Measurements from ENCODE around the gene RCVRN. TPM values are rescaled to one million over a fixed set of nuclear protein-coding genes. Genes with fewer than 3 reads are reported as not detected.

RCVRN gene
- total RNA-seq, 1 experiment from 2014 or later = not detected

DNA sequence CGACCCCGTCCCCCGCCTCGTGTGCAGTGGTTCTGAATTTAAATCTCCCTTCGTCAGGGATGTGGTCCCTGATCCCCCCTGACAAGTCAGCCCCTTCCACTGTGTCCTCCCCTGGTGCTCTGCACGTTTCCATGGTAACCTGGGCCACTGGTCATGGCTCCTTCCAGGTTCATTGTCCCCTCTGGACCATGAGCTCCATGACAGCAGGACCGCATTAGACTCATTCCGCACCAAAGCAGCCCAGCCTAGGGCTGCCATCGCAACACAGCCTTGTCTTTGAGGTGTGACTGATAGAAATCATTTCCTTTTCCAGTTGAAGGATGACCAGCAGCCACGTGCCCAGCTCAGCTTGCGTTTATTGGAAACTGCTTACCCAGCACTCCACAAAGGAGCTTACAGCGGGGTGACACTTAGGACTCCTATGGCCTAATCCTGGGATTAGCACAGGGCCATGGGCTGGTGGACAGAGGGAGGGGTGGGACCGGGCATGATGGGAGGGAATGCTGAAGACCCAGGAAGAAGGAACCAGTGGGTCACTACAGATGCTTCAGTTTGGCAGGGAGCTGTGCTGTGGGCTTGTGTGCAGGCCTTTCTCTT is 7.6 kb downstream of the RCVRN start:
- Histone ChIP-seq H3K4me1 (ENCODE audit: control insufficient read depth, insufficient read depth, low read length) (no peaks in the 10 kb centered on the region), H3K27me3 (ENCODE audit: control insufficient read depth, insufficient read depth, low read length) (no peaks in the 10 kb centered on the region), H3K9me3 (ENCODE audit: control insufficient read depth, insufficient read depth, low read depth, low read length) (no peaks in the 10 kb centered on the region), H3K27ac (ENCODE audit: low read length) (no peak overlapping the region), H3K36me3 (ENCODE audit: control insufficient read depth, insufficient read depth, low read length) (no peaks in the 10 kb centered on the region), H3K4me3 (ENCODE audit: low read depth in 2 of 2, low read length in 2 of 2) (no peak overlapping the region)
- TF ChIP-seq CTCF (IDR thresholded peaks at IDR 0.05) (no peak), SIN3A (IDR thresholded peaks at IDR 0.05; ENCODE audit: borderline replicate concordance, insufficient read depth, low read depth, low read length) (no peak), TCF7L2 (IDR thresholded peaks at IDR 0.05; ENCODE audit: low read depth, low read length) (no peak)
- TF ChIP-seq, protein P1, sequence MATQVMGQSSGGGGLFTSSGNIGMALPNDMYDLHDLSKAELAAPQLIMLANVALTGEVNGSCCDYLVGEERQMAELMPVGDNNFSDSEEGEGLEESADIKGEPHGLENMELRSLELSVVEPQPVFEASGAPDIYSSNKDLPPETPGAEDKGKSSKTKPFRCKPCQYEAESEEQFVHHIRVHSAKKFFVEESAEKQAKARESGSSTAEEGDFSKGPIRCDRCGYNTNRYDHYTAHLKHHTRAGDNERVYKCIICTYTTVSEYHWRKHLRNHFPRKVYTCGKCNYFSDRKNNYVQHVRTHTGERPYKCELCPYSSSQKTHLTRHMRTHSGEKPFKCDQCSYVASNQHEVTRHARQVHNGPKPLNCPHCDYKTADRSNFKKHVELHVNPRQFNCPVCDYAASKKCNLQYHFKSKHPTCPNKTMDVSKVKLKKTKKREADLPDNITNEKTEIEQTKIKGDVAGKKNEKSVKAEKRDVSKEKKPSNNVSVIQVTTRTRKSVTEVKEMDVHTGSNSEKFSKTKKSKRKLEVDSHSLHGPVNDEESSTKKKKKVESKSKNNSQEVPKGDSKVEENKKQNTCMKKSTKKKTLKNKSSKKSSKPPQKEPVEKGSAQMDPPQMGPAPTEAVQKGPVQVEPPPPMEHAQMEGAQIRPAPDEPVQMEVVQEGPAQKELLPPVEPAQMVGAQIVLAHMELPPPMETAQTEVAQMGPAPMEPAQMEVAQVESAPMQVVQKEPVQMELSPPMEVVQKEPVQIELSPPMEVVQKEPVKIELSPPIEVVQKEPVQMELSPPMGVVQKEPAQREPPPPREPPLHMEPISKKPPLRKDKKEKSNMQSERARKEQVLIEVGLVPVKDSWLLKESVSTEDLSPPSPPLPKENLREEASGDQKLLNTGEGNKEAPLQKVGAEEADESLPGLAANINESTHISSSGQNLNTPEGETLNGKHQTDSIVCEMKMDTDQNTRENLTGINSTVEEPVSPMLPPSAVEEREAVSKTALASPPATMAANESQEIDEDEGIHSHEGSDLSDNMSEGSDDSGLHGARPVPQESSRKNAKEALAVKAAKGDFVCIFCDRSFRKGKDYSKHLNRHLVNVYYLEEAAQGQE (IDR thresholded peaks at IDR 0.05; ENCODE audit: insufficient read depth in 1 of 2, low read depth in 2 of 2, low read length in 1 of 2) = no peak
- DNase-seq (ENCODE audit: low read depth, low spot score) = no peak
- POLR2A ChIA-PET = no interaction called here
- intact Hi-C loops (cut with micrococcal nuclease; ENCODE audit: unreplicated experiment) (no loop called here), in situ Hi-C loops (cut with HindIII; ENCODE audit: low pct_unique_long_range_greater_than_20kb, low sequenced_read_pairs) (no loop called here)
- ATAC-seq = no peak
- CTCF ChIA-PET = interaction anchor here (0.6 kb wide), 1 partner anchor 27 kb away, joined by 5 read pairs; no protein-coding TSS in a partner anchor
- no TSS peak for BruUV-seq (replicated peaks)

DNA sequence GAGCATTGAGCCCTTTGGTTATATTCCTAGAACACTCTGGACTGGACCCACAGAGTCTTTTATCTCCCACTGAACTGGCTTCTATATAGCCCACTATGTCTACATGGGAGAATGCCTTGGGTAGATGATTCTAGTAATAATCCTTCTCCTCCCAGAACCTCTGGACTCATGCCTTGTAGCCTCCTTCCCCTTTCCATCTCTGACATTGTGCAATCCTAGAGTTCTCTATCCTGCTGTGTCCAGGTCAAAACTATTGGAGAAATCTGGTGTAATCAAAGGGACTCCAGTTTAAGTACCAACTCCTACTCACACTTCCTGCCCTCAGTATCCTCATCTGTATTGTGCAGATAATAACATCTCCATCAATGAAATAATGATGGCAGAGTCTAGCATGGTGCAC is 9.1 kb downstream of the RCVRN start:
- intact Hi-C loops (cut with micrococcal nuclease; ENCODE audit: unreplicated experiment) = no loop called here
- ChIA-PET POLR2A (no interaction called here), CTCF (no interaction called here)
- ATAC-seq (no peak), DNase-seq (ENCODE audit: low read depth, low spot score) (no peak)
- Histone ChIP-seq H3K4me1 (ENCODE audit: control insufficient read depth, insufficient read depth, low read length) (no peaks in the 10 kb centered on the region), H3K27ac (ENCODE audit: low read length) (no peak overlapping the region), H3K36me3 (ENCODE audit: control insufficient read depth, insufficient read depth, low read length) (no peaks in the 10 kb centered on the region), H3K4me3 (ENCODE audit: low read depth in 2 of 2, low read length in 2 of 2) (no peak overlapping the region), H3K27me3 (ENCODE audit: control insufficient read depth, insufficient read depth, low read length) (no peaks in the 10 kb centered on the region), H3K9me3 (ENCODE audit: control insufficient read depth, insufficient read depth, low read depth, low read length) (no peaks in the 10 kb centered on the region)
- TF ChIP-seq POLR2AphosphoS5 (IDR thresholded peaks at IDR 0.05; ENCODE audit: low read depth, low read length) = no peak
- TF ChIP-seq CTCF (IDR thresholded peaks at IDR 0.05) = no peak
- TF ChIP-seq SIN3A (IDR thresholded peaks at IDR 0.05; ENCODE audit: borderline replicate concordance, insufficient read depth, low read depth, low read length) = no peak
- TF ChIP-seq TCF7L2 (IDR thresholded peaks at IDR 0.05; ENCODE audit: low read depth, low read length) = no peak
- TF ChIP-seq, protein P1 (IDR thresholded peaks at IDR 0.05; ENCODE audit: insufficient read depth in 1 of 2, low read depth in 2 of 2, low read length in 1 of 2) = no peak
- no TSS peak for BruUV-seq (replicated peaks)
- in situ Hi-C loops (cut with HindIII; ENCODE audit: low pct_unique_long_range_greater_than_20kb, low sequenced_read_pairs) = no loop called here

All from Panc1 (cell line).